GM18519 (cell line): ENCODE data around the gene PNPLA7.
"Not testable (repeated sequence)": the region's sequence is repeated elsewhere in the genome, so short reads cannot be mapped to it uniquely, and the experiment has no call there.

Experiments
- ATAC-seq: cut with Tn5 transposase; IDR thresholded peaks from one replicate; pipeline ENCODE4 v1.9.1; 2021; ENCODE audit warnings: mild to moderate bottlenecking, moderate library complexity; ENCODE audit not compliant: unreplicated experiment, low FRiP score

The PNPLA7 gene

DNA sequence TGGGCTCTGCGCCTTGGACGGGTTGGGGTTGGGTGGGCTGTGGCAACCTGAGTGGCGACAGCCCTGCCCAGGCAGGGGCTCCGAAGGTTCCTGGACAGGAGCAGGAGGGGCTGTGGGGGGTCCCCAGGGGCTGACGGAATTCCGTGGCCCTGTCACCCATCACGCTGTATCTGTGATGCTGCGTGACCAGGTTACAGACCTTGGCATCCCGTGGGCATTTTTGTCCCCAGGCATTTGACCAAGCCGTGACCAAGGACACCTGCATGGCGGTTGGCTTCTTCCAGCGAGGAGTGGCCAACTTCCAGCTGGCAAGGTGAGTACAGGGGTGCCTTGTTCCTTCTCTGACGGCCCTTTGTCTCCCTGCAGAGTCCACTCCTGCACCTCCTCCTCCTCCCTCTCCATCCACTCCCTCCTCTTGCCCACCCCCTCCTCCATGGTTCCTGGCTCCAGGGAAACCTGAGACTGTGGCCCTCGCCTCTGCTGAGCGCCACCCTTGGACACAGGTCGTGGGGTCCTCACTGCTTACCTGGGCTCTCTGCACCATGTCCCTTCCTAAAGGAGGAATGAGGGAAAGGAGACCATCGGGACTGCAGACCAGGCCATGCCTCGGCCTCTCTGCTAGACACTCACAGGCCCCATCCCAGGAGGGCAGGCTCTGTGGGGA lies 124.1 kb downstream of the PNPLA7 start:
- ATAC-seq = no peak

DNA sequence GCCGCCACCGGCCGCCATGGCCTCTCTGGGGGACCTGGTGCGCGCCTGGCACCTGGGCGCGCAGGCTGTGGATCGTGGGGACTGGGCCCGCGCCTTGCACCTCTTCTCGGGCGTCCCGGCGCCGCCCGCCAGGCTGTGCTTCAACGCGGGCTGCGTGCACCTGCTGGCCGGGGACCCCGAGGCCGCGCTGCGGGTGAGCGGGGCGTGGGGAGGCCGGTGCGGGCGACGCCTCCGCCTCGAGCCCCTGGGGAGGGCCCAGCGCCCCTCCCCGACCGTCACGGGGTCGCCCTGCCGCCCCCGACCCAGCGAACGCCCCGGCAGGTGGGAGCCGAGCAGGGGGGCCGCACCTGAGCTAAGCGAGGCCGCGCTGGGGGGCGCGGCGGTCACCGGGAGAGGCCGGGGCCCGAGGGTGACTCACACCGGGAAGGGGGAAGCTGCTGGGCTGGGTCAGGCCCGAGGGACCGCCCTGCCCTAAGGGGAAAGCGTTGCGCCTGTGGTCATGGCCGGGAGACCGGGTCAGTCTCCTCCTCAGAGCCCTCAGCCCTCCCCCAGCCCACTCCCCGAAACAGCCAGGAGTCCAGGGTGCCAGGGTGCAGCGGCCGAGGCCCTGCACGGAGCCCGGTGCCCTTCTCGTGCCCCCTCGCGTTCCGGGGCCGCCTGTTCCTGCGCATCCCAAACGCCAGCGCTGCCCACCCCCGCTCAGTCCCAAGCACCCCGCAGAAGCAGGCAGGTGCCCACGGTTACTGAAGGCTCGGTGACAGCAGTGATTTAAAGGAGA lies 126.5 kb downstream of the PNPLA7 start:
- ATAC-seq = no peak

DNA sequence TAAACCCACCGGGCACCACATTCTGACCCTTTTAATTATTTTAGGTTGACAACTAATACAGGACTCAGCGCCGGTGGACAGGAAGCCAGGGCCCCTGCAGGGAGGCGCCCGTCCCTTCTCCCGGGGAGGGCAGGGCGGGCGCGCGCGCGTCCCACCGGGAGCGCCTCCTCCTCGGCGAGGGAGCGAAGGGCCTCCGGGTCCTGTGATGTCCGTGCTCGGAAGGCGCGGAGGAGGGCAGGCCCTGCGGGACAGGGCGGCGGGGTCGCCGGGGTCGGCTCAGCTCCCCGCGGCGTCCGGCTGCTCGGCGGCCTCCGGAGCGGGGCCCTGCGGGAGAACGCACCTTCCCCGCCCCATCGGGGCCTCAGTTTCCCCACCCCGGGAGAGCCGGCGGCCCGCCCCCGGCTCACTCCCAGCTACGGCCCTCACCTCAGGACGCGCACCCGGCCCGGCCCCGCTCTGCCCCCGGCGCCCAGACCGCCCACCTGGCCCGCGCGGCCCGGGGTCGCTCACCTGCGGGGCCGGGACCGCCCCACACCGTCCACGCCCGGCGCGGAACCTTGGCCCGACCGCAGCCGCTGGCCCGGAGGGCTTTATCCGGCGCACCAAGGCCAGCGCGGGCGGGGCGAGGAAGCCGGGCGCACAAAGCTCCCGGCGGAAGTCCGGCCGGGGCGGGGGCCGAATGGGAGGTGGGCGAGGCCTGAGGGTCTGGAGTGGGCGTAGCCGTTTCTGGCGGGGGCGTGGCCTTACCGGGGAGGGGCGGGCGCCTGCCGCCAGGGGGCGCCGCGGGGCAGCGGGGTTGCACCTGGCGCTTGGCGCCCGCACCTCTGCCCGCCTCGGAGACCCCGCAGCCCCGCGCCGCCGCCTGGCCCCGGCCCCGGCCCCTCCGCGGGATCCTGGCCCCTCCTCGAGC lies 127.3 kb downstream of the PNPLA7 start, which contains the start of the genes EXD3 and NOXA1:
EXD3 (minus strand) TSS at position 559 of the 910 bp plus-strand sequence. CDS start 27,805 bp downstream, outside the sequence.
NOXA1 (plus strand) TSS at position 790 of the 910 bp plus-strand sequence. CDS start 137 bp downstream, outside the sequence.
- ATAC-seq = peak; percentile 57

DNA sequence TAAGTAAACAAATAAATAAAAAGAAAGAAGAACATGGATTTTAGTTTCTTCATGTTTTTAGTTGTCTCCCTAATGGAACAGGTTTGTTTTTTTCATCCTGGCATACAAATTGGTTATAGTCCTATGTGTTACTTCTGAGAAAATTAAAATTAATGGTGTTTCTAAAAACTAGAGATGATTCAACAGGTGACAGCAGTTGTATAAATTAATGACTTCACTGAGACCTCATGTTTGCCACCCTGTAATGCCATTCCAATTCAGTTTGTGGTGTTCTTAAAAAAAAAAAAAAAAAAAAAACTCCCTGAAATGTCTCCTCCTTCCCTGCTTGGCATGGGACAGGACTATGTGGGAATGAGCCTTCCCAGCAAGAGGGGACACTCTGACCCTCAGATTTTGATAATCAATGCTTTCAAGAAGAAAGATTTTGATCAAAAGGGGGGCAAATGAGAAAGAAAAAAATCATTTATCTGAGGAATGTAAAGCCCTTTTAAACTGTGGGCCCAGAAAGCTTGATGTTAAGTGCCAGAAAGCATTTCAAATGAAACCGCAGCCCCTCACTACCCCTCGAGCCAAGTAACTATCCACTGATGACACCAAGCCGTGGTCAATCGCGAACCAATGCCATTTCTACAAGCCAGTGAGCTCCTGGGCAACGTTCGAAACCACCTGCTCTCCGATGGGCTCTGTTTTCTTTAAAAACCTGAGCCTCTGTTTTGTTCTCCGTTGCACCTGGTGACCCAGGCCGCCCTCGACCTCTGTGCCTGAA lies 128.2 kb downstream of the PNPLA7 start:
- no peak for ATAC-seq

DNA sequence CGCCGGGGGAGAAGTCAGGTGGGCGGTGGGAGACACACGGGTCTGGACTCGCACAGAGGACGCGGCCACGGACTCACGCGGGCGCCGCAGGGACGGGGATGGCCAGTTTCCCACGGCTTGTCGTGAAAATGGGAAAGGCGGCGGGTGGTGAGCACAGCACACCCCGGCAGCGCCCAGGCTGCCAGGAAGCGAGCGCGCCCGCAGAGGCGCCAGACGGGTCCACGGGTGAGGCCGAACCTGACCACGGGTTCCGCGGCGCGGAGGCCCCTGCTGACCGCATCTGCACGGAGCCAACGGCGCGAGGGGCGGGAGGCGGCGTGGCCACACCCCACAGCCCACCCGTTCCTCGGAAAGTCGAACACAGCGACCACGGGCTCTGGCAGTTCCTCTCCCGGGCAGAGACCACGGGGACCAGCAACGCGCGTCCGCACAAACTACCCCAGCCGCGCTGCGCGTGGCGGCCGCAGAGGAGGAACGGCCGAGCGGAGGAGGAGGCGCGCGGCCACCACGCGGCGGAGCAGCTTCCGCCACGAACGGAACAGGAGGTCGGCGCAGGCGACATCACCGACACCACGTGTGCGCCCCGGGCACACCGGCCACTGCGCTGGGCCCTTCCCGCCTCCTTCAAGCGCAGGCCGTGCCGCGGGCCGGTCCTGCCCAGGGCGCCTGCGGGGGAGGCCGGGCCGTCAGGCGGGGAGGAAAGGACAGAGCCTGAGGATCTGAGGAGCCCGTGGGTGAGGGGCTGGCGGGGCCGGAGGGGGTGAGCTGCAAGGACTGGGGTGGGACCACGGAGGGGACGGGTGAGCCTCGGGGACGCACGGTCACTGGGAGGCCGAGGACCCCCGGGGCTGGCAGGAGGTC lies 132.8 kb downstream of the PNPLA7 start:
- ATAC-seq = no peak

DNA sequence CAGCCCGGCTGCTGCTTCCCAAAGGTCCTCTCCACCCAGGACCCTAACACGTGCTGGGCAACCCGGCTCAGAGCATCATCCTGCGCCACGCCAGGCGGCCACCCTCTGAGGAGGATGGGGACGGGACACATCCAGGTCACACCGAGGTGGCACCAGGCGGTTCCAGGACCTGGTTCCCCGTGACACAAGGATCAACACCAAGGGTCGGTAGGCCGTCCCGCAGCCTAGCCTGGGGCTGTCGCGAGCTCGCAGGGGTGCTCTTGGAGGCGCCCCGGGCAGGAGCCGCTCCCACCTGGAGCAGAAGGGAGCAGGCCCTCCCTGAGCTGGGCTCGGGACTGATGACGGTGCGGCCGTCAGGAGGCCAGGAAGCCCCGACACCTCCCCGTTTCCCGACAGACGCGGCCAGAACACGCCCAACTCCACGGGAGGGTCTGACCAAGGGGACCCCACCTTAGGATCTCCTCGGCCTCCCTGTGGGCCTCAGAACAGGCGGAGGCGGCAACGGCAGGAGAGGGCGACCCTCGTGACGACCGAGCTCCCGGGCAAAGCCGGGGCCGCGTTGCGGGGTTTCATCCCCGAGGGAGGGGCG lies 133.5 kb downstream of the PNPLA7 start:
- no peak for ATAC-seq

DNA sequence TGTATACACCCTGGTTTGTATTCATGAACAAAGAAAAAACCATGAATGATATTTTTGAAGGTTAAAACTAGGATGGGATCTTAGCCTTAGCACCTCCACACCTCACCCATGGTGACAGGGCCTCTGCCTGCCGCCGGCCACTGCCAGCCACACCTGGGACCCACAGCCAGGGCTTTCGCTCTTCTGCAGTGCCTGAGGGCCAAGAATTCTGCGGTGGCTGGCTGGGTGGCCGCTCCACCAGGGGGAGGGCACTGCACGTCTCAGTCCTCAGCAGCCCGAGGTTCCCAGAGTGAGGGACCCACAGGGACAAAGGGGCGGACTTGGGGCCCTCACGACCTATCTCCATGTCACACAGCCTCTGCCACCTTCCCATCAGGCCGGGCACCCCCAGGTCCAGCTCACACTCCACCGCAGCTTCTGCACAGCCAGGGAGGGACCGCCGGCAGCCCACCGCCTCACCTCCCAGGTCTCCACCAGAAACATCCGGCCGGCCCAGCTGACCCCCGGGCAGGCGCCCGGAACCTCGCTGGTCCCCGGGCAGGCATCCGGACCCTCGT lies 134.1 kb downstream of the PNPLA7 start:
- ATAC-seq = no peak

DNA sequence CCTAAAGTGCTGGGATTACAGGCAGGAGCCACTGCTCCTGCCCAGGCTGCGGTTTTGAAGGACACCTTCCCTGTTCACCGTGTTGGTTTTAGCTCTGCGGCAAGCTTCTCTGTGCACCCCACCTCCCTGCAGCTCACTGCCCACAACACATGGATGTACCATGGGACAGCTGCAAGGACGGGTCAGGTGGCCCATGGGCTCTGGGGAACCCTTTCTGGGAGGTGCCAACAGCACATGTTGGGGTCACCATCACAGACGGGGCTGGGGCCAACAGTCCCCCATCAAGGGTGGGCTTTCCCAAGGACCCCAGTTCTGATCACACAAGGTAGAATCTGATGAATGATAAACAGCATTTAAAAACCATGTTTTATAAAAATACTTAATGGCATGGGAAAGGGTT lies 134.8 kb downstream of the PNPLA7 start:
- no peak for ATAC-seq

DNA sequence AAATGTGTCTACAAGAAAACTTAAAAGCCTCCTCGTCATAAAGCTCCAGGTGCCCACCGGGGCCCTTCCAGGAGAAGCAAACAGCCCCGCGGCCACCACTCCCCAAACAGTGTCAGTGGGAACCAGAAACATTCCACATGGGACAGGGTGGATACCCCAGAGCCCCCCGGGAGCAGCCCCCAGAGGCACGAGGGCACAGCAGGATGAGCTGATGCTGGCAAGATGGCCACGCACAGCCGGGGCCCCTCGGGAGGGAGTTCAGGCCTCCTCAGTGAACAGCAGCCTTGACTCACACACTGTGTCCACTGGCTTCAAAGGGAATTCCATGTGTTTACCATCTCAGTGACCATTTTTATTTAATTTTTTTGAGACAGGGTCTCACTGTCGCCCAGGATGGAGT lies 137.8 kb downstream of the PNPLA7 start:
- no peak for ATAC-seq

DNA sequence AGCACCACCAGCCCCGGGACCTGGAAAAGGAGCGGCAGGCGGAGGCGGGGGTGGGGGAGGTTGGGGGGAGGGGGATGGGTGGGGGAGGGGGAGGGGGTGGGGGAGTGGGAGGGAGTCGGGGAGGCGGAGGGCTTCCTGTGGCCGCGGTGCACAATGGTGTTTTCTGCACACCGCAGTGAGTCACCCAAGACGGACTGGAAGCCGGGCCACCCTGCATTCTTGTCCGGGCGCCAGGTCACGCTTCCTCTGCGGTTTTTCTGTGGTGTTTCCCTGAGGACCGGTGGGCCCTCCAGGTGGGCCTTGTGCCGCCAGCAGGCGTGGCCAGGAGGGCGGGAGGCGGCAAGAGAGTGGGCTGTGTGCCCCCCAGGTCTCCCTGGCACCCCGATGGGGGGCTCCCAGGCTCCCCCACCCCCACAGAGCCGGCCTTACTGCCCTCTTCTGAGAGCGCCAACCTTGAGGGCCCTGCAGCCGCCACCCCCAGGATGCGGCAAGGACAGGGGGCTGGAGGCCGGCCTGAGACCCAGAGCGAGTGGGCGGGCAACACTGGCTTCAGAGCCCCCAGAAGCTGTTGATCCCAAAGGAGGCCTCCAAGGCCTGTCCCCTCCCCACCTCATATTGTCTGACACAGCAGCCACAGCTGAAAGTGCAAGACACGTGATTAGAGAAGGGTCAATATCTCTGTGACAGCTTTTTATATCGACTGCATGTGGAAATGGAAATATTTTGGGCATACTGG lies 138.4 kb downstream of the PNPLA7 start:
- no peak for ATAC-seq

DNA sequence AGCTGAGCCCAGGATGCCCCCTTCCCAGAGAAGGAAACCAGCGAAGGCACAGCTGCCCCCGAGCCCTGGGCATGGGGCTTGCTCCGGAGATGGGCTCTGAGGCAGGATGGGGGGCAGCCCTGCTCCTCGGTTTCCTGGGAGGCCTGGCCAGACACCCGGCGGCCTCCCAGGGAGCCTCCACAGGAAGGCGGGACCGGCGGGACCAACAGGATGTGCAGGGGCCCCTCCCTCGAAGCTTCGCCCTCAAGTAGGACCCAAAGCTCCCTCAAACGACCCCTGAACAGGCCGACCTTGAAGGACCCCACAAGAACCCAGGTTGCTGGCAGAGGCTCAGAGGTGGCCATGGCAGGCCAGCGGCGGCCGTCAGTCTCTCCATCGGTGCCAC lies 138.9 kb downstream of the PNPLA7 start:
- no peak for ATAC-seq

DNA sequence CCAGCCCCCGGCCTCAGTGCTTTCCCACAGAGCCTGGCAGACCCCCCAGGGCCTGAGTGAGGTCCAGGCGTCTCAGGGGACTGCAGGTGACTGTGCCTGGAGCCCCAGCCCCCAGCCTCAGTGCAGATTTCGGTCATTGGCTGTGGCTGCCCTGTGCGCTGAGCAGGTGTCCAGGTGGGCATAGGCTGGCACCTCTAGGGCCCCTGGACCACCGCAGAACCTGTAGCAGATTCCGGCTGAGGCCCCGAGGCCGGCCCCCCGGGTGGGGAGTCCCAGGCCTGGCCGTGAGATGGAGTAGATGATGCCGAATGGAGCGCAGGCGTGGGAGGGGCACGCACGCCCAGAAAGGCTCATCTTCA lies 139.3 kb downstream of the PNPLA7 start:
- ATAC-seq = no peak

DNA sequence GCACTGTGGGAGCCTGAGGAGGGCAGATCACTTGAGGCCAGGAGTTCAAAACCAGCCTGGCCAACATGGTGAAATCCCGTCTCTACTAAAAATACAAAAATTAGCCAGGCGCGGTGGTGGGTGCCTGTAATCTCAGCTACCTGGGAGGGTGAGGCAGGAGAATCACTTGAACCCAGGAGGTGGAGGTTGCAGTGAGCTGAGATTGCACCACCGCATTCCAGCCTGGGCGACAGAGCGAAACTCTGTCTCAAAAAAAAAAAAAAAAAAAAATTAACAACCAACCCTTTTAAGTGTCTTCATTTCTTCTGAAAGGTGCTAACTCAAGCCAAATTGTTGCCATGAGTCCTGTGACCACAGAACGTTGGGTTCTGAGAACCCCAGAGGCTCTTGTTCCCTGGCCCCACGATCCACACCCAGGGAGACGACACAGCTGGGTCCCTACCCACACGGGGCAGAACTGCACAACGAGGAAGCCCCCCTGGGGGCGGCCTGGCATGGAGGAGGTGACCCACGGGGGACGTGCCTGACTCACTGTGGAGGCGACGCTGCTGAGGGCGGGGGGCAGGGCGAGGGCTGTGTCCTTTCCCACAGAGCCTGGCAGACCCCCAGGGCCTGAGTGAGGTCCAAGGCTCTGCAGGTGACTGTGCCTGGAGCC lies 139.8 kb downstream of the PNPLA7 start:
- ATAC-seq = not testable (repeated sequence)
